AG09309 (cell line): ENCODE measurements around the gene FOXC1.

Experiments
- DNase-seq: peaks from one replicate; pipeline ENCODE4 v3.0.0-alpha.2; 2010; ENCODE audit warnings: low read depth
- H3K4me3 ChIP-seq: 2 replicates; pipeline ENCODE4 v1.5.1; 2011; ENCODE audit warnings: mild to moderate bottlenecking, low read depth, low read length, moderate library complexity; ENCODE audit not compliant: control insufficient read depth
- CTCF ChIP-seq: IDR thresholded peaks from 2 replicates; pipeline ENCODE4 v1.5.1; 2011; ENCODE audit warnings: mild to moderate bottlenecking, low read depth, low read length, inconsistent platforms; ENCODE audit not compliant: insufficient read depth, control insufficient read depth; ENCODE audit errors: missing control alignments

The FOXC1 gene

GRCh38 chr6:1625794-1626435 is 16.2 kb downstream of the FOXC1 start:
- no peak for DNase-seq
- no peak for TF ChIP-seq CTCF
- H3K4me3 ChIP-seq: no peak overlapping the region

GRCh38 chr6:1626481-1626880 is 16.8 kb downstream of the FOXC1 start:
- DNase-seq: no peak
- no peak for TF ChIP-seq CTCF
- H3K4me3 ChIP-seq: no peak overlapping the region

- DNase-seq: no peak
- no peak for TF ChIP-seq CTCF
- H3K4me3 ChIP-seq: no peak overlapping the region
Measured at GRCh38 chr6:1627827-1628560, 18.3 kb downstream of the FOXC1 start.

- DNase-seq: no peak
- H3K4me3 ChIP-seq: no peak overlapping the region
- no peak for TF ChIP-seq CTCF
Measured at GRCh38 chr6:1629316-1629715, 19.6 kb downstream of the FOXC1 start.

- DNase-seq: no peak
- no peak for TF ChIP-seq CTCF
- H3K4me3 ChIP-seq: no peak overlapping the region
Measured at GRCh38 chr6:1630212-1630770, 20.6 kb downstream of the FOXC1 start.

- no peak overlapping the region for H3K4me3 ChIP-seq
- no peak for TF ChIP-seq CTCF
- DNase-seq: no peak
Measured at GRCh38 chr6:1630771-1631217, 21.1 kb downstream of the FOXC1 start.
